Activated CD4-positive, alpha-beta T cell treated with anti-CD3 and anti-CD28 coated beads, Interleukin-2, Interleukin-6, amounts not matched to agents 100 ng/mL and 50 ng/mL, durations not matched to agents 16 hours and 8 hours (primary cell): ENCODE data around the gene MAST4.
A peak's percentile ranks its signal among the peaks of the same experiment; 100 is the strongest.

Experiments used
- DNase-seq: peaks from one replicate; pipeline ENCODE4 v3.0.0-alpha.2; 2020

The MAST4 gene

GRCh38 chr5:66927140-66927539 lies 330.9 kb downstream of the MAST4 start:
- no peak for DNase-seq

GRCh38 chr5:66929281-66929680 lies 333.1 kb downstream of the MAST4 start:
- no peak for DNase-seq

GRCh38 chr5:66929995-66930394 lies 333.8 kb downstream of the MAST4 start:
- DNase-seq = no peak

GRCh38 chr5:66931651-66932050 lies 335.5 kb downstream of the MAST4 start:
- no peak for DNase-seq

- DNase-seq = no peak
Observed at GRCh38 chr5:66932457-66932856, 336.3 kb downstream of the MAST4 start.

- DNase-seq = no peak
Observed at GRCh38 chr5:66933066-66933465, 336.9 kb downstream of the MAST4 start.

- DNase-seq = no peak
Observed at GRCh38 chr5:66939094-66939493, 342.9 kb downstream of the MAST4 start.

- DNase-seq = peak; percentile 48
Observed at GRCh38 chr5:66945389-66946349, 349.5 kb downstream of the MAST4 start.

GRCh38 chr5:66947458-66947857 lies 351.3 kb downstream of the MAST4 start:
- DNase-seq = no peak

- DNase-seq = no peak
Observed at GRCh38 chr5:66949066-66949465, 352.9 kb downstream of the MAST4 start.

- no peak for DNase-seq
Observed at GRCh38 chr5:66952153-66952552, 356.0 kb downstream of the MAST4 start.

GRCh38 chr5:66956439-66956838 lies 360.2 kb downstream of the MAST4 start:
- no peak for DNase-seq

- DNase-seq = no peak
Observed at GRCh38 chr5:66958201-66958979, 362.2 kb downstream of the MAST4 start.

GRCh38 chr5:66958980-66959641 lies 362.9 kb downstream of the MAST4 start:
- no peak for DNase-seq

- DNase-seq = no peak
Observed at GRCh38 chr5:66959653-66960052, 363.5 kb downstream of the MAST4 start.

GRCh38 chr5:66960369-66961137 lies 364.4 kb downstream of the MAST4 start:
- DNase-seq = no peak

GRCh38 chr5:66963559-66963971 lies 367.4 kb downstream of the MAST4 start:
- no peak for DNase-seq

GRCh38 chr5:66966439-66966838 lies 370.2 kb downstream of the MAST4 start:
- DNase-seq = no peak

- DNase-seq = no peak
Observed at GRCh38 chr5:66967102-66967501, 370.9 kb downstream of the MAST4 start.

- no peak for DNase-seq
Observed at GRCh38 chr5:66967826-66968262, 371.7 kb downstream of the MAST4 start.

GRCh38 chr5:66969484-66969883 lies 373.3 kb downstream of the MAST4 start:
- DNase-seq = no peak

GRCh38 chr5:66969963-66970362 lies 373.8 kb downstream of the MAST4 start:
- no peak for DNase-seq
